GM19351 (cell line): ENCODE results near the gene ATP11A.
"Not testable (repeated sequence)": the region's sequence is repeated elsewhere in the genome, so short reads cannot be mapped to it uniquely, and the experiment has no call there.

Experiments
- ATAC-seq: cut with Tn5 transposase; IDR thresholded peaks from one replicate; pipeline ENCODE4 v1.9.1; 2021; ENCODE audit warnings: mild to moderate bottlenecking, moderate library complexity; ENCODE audit not compliant: unreplicated experiment

ATP11A gene

DNA sequence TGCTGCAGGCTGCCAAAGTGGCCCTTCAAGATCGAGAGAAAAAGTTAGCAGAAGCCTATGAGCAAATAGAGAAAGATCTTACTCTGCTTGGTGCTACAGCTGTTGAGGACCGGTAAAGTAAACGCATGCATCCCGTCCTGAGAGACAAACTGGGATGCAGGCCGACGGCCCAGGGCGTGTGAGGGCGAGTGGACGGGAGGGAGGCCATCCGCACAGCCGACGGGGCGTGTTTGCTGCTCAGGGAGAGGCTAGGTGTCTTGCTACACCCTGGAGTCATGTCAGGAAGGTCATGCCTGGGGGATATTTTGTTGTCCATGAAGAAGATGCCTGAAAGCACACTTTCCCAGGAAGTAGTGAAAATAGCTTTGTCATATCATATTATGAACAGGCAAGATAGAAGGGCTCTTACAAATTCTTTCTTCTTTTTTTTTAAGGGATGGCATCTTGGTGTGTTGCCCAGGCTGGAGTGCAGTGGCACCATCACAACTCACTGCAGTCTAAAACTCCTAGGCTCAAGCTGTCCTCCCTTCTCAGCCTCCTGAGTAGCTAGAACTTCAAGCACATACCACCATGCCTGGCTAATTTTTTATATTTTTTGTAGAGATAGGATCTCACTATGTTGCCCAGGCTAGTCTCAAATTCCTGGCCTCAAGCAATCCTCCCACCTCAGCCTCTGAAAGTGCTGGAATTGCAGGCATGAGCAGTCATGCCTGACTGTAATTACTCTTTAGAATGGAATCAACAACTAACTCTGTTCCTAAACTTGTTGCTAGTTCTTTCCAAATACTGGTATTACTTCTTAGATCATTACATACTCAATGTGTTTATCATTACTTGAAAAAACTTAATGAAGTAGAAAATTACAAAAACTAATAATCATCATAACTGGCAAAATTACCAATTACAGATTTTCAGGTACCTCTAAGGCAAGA, 161.5 kb downstream of the ATP11A start:
- no peak for ATAC-seq

DNA sequence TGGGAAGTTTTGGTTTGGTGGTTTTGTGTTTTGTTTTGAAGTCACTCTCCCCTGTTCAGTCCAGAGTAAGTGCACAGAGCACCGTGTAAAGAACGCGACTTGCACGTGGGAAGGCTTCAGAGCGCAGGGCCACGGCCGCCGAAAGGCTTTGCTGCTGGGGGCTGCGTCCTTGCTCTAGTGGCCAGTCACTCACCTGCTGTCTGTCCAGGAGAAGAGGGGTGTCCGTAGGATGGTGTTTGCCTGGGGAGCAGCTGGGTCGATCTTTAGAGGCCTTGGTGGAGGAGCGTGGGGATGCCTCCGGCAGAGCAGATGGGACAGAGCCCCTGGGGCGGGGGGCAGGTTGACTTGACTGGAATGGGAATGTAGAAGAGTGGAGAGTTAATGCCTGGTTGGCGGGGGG, 162.6 kb downstream of the ATP11A start:
- ATAC-seq = no peak

DNA sequence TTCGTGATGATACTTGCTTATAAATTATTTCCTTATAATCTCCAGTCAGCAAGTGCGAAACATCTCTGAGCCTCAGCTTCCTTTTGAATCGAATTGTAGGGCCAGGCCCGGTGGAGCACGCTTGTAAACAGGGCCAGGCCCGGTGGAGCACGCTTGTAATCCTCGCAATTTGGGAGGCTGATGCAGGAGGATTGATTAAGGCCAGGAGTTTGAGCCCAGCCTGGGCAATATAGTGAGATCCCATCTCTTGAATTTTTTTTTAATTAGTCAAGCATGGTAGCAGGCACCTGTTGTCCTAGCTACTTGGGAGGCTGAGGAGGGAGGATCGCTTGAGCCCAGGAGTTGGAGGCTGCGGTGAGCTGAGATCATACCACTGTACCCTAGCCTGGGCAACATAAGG, 163.0 kb downstream of the ATP11A start:
- ATAC-seq = no peak

DNA sequence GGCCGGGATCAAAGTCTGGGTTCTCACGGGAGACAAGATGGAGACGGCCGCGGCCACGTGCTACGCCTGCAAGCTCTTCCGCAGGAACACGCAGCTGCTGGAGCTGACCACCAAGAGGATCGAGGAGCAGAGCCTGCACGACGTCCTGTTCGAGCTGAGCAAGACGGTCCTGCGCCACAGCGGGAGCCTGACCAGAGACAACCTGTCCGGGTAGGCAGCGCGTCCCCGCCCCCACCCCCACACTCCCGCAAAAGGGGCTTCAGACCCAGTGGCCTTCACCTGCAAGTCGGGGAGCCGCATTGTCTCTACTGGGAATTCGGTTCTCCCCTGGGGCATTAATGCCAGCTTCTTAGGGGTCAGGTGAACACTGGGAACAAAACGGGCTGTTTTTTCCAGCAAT, 164.5 kb downstream of the ATP11A start:
- ATAC-seq = no peak

DNA sequence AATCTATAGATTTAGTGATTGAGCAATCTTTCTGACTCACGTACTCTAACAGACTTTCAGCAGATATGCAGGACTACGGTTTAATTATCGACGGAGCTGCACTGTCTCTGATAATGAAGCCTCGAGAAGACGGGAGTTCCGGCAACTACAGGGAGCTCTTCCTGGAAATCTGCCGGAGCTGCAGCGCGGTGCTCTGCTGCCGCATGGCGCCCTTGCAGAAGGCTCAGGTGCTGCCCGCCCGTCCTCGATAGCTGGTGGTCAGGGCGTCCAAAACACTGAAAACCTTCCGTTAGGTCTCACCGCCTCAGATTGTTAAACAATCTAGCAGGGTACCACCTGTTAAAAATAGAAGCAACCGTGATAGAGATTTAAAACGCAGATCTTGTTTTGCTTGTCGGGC, 166.0 kb downstream of the ATP11A start:
- no peak for ATAC-seq

DNA sequence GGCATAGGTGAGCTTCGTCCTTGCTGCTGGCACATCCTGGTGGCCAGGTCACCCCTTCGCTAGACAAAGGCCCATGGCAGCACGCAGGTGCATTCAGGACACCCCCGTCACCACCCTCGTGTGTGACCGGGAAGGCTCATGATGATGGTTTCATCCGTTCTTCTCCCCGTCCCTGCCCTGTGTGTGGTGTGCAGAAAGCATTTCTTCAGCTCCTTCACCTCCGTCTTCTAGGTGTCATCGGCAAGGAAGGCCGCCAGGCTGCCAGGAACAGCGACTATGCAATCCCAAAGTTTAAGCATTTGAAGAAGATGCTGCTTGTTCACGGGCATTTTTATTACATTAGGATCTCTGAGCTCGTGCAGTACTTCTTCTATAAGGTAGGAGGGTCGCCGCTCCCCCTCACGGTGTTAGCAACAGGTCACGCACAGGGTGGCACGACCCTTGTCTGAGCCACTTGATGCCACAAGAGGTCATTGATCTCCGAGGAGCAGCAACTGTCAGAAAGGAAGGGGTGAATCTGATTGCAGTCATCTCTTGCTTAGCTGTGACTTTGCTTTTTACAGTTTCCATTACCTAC, 168.2 kb downstream of the ATP11A start:
- ATAC-seq = no peak

DNA sequence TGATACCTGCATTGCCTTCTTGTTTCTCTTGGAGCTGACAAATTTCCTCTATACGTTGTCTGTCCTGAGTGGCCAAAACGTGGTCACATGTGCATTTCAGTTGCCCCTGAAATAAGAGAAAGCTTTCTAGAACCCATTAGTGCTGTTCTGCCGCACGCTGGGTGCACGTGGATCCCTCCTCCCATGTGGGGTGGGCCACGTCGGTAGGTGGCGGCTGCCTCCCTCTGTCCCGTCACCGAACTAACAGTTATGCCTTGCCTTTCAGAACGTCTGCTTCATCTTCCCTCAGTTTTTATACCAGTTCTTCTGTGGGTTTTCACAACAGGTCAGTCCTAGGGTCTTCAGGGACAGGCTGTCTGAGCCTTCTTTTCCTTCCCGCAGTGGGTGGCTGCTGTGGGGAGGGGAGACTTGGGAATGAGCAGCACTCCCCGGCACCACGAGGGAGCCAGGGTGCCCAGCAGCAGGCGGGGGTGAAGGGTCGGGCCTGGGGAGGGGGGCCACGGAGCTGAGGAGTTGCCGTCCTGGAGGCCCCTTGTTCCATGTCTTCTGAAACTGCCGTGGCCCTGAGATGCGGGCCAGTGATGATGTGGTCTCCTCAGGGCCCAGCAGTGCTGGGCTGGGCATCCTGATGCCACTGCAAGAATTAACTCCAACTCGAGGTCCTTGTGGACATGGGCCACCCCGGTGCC, 169.4 kb downstream of the ATP11A start:
- no peak for ATAC-seq

DNA sequence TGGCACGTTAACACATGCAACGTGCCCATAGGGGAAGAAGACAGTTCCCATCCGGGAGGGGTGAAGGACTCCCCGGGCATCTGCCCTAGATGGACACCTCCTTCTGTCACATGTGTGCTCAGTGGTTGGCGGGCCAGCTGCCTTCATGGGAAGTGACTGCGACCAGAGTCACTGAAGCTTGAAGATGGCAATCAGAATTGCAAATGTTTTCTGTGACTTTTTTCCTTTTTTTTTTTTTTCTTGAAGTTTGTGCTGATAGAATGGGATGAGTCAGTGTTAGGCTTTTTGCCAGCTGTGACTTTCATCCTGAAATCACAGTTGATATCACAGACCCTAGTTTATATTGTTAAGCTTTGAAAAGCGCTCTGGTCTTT, 170.0 kb downstream of the ATP11A start:
- ATAC-seq = peak; percentile 88

DNA sequence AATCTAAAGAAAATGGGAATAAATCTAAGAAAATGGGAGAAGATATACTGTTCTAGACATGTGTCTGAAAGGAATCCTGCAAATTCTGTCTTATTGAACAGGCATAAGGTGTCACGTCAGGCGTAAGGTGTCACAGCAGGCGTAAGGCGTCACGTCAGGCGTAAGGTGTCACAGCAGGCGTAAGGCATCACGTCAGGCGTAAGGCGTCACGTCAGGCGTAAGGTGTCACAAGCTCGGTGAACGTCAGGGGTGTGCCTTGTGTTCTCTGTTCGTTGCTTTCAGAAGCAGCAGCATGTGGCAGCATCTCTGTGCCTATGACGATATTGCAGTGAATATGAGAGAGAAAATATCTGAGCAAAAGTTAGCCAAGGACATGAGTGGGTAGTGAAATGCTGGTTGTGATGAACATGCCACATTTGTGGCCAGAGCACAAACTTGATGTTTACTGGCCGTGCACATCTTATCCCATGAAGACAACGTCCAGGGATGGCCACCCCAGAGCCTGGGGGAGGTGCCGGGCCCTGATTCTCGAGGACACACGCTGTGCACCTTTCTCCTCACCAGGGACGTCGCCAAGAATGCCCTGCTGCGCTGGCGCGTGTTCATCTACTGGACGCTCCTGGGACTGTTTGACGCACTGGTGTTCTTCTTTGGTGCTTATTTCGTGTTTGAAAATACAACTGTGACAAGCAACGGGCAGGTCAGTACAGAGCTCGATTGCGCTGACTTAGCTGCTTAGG, 172.2 kb downstream of the ATP11A start:
- ATAC-seq = no peak

DNA sequence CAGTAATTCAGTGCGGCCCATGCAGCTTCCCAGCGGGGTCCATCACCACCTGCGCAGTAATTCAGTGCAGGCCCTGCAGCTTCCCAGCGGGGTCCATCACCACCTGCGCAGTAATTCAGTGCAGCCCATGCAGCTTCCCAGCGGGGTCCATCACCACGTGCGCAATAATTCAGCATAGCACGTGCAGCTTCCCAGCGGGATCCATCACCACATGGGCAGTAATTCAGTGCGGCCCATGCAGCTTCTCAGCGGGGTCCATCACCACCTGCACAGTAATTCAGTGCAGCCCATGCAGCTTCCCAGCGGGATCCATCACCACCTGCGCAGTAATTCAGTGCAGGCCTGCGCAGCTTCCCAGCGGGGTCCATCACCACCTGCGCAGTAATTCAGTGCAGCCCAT, 173.5 kb downstream of the ATP11A start:
- not testable (repeated sequence) for ATAC-seq

DNA sequence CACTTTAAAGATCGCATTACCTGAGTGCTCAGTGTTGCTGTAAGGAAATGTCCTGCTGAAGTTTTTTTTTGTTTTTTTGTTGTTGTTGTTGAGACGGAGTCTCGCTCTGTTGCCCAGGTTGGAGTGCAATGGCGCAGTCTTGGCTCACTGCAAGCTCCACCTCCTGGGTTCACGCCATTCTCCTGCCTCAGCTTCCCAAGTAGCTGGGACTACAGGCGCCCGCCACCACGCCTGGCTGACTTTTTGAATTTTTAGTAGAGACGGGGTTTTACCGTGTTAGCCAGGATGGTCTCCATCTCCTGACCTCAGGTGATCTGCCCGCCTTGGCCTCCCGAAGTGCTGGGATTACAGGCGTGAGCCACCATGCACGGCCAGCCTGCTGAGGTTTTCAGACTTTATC, 175.6 kb downstream of the ATP11A start:
- ATAC-seq = not testable (repeated sequence)

DNA sequence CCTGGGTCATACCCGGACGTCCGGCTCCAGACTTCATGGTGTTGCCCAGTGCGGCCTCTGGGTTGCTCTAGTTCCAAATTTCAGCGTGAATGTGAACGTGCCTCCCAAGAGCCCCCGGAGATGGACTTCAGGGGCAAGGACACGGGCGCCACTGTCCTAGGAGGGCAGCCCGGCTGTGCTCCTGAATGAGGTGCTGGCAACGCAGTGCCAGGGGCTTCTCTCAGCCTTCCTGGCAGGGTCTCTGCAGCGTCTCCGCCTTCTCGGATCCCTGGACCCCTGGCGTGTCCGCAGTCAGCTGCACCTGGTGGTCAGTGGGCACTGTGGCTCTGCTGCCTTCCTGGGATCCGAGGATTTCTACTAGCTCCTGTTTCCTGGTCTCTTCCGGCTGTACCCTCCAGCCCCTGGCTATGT, 177.5 kb downstream of the ATP11A start:
- ATAC-seq = no peak

DNA sequence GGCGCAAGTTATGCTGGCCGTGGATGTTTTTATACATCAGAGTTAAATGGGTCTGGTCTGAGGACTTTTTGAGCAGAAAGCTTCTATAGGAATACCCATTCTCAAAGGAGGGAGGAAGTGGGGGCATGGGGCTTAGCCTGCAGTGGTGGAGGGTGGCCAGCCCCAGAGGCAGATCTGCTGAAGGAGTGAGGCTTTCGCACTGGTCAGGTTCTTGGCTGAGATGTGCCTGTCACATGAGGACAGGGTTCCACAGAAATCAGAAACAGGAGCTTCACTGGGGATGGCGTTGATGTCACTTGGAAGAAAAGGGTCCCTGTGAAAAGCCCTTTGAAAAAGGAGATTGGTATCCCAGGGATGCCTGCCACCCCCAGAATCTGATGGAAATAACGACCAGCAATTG, 178.5 kb downstream of the ATP11A start:
- no peak for ATAC-seq

DNA sequence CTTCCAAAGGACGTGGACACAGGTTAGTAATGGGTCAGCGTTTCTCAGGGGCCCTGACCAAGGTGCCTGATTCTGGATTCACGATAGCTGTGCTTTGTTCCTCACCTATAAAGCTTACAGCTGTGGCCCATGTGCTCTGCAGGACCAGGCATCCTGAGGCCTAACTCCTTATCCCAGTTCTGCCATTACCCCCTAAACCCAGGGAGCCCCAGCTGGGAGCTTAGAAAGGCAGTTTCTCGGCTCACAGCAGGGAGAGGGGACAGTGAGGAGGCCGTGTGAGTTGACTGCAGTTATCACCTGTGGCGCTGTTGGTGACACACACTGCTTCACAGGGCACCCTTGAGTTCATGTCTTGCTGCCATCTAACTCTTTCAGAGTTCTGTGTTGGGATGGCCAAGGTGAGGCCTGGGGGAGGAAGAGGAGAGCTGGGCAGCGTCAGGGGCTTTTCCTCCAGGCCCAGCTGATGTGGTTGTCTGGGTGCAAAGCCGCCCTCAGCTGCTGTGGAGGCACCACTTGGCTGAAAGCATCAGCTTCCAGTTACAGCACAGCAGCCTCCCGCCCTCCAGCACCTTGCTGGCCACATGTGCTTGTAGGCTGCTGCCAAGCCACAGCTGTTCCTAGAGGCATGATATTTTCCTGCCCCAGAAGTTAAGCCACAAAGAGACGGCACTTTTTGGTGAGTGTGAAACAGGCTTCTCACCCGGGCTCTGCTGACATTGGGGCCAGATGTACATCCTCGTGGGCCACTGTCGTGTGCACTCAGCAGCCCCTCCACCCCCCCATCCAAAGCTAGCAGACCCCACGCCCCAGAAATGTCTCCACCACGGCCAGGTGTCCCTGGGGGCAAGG, 179.6 kb downstream of the ATP11A start:
- no peak for ATAC-seq

DNA sequence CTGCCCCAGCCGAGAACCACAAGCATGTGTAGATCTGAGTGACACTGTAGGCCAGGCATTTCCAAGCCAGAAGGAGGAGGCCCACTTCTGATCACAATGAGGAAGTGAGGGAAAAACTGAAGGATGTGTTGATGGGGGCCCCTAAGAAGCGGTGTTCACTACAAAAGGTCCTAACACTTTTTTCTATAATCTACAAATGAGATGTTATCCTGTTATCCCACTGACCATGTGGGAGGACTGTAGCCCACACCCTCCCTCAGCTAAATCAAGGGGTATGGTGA, 180.2 kb downstream of the ATP11A start:
- ATAC-seq = no peak

DNA sequence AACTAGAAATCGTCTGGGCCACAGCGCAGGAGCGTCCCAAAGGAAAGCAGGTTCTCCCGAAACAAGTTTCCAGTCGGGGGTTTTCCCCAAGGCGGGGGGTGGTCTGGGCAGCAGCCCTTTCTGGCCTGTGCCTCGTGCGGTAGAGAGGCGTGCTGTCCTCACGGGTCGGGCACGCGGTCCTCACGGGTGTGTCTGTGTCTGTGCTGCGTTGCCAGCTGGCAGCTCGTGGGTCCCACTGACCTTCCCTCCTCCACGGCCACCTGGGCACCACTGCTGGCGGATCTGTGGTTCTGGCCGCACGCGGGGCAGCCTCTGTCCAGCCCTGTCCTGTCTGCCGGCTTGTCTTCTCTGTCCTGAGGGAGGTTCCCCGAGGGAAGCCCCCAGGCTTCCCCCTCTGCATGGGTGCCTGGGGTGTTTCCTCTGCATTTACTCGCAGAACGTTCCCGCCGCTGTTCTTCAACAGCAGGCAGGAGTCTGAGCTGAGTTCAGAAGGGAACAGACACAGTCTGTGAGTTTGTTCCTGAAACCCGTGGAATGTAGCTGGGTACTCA, 181.0 kb downstream of the ATP11A start:
- ATAC-seq = no peak

DNA sequence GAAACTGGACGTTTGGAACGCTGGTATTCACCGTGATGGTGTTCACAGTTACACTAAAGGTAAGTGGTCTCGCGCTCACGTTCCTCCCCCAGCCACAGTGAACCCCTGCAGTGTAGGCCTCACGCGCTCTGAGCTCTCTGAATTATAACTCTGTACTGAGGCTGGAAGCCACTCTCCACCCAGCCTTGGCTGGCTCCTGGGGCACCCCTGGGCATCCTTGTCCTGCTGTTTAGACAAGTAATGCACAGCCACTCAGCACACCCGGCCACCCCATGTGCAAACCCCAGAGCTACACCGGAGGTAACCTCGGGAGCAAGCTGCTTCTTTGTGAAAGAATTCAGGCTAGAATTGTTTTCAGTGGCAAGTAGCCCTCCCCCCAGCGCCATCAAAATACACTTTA, 181.9 kb downstream of the ATP11A start:
- no peak for ATAC-seq

DNA sequence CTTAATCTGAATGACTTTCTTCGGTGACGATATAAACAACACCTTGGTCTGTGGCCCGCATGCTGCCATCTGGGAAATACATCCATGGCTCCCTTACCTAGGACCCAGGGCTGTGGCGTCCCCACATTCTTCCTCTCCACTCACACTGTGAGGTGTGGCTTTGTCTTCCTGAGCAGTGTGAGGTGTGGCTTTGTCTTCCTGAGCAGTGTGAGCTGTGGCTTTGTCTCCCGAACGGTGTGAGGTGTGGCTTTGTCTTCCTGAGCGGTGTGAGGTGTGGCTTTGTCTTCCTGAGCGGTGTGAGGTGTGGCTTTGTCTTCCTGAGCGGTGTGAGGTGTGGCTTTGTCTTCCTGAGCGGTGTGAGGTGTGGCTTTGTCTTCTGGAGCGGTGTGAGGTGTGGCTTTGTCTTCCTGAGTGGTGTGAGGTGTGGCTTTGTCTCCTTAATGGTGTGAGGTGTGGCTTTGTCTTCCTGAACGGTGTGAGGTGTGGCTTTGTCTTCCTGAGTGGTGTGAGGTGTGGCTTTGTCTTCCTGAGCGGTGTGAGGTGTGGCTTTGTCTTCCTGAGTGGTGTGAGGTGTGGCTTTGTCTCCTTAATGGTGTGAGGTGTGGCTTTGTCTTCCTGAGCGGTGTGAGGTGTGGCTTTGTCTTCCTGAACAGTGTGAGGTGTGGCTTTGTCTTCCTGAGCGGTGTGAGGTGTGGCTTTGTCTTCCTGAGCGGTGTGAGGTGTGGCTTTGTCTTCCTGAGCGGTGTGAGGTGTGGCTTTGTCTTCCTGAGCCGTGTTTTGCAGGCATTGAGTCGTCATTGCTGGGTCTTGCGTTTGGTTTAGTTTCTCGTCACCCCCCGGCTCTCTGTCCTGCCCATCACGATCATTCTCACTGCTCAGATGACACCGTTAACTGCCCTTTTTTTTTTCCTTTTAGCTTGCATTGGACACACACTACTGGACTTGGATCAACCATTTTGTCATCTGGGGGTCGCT, 183.1 kb downstream of the ATP11A start:
- ATAC-seq = peak; percentile 48
